Subcutaneous adipose tissue (tissue), 4 donors: ENCODE data around the gene DENND5B. TPM values are rescaled to one million over a fixed set of nuclear protein-coding genes. Genes with fewer than 3 reads are reported as not detected.

Experiments used
- CTCF ChIP-seq: fragments of 450-650 bp; IDR thresholded peaks from one replicate; pipeline ENCODE4 v1.5.1; 2016; ENCODE audit warnings: low read depth, mild to moderate bottlenecking, control low read depth, antibody characterized with exemption, moderate library complexity
- total RNA-seq, 4 donors: library from RNA; depleted of rRNA; stranded (reverse); fragments of >200 nt; gene quantifications; one replicate each; pipeline ENCODE4 v1.1.0, GENCODE V29; 2016

The DENND5B gene
- total RNA-seq, 4 donors from 2014 or later: 11.1 to 19.2 (median 14.0) TPM

GRCh38 chr12:31533470-31533869, 57.5 kb downstream of the DENND5B start:
- TF ChIP-seq CTCF: no peak

- TF ChIP-seq CTCF: no peak
Observed at GRCh38 chr12:31531893-31532292, 59.0 kb downstream of the DENND5B start.

- no peak for TF ChIP-seq CTCF
Observed at GRCh38 chr12:31528095-31528494, 62.8 kb downstream of the DENND5B start.

DNA sequence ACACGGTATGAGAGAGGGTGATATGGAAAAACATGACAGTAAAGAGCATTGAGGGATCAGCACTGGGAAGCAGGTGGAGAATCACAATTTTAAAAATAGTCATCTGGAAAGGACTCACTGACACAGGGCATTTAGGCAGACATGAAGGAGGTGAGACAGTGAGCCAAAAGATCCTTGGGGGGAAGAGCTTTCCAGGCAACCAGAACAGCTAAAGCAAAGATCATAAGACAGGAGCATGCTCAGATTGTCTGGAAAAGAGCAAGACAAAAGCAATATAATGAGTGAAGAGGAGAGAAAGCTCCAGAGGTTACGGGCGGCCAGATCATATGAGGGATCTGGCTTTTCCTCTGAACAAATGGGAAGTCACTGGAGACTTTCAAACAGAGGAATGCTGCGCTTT, 63.9 kb downstream of the DENND5B start:
- no peak for TF ChIP-seq CTCF

- TF ChIP-seq CTCF: no peak
Observed at GRCh38 chr12:31526158-31526546, 64.8 kb downstream of the DENND5B start.

GRCh38 chr12:31525496-31526157, 65.3 kb downstream of the DENND5B start:
- no peak for TF ChIP-seq CTCF

DNA sequence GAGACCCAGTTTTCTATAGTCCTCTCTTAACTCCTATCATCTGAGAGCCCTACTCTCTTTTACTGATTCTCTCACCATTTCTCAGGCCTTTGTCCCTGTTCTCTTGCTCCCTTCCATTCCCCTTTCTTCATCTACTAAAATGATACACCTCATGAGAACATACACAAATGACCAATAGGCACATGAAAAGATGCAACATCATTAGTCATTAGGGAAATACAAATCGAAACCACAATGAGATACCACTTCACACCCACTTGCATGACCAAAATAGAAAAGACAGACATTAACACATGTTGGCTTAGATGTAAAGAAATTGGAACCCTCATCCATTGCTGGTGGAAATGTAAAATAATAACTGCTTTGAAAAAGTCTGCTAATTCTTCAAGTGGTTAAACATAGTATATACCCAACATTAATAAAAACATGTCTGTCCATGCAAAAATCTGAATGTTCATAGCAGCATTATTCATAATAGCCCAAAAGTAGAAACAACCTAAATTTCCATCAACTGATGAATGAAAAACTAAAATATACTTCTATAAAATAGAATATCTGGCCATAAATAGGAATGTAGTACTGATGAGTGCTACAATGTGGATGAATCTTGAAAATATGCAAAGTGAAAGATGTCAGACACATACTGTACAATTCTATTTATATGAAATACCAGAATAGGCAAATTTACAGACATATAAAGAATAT, 66.0 kb downstream of the DENND5B start:
- TF ChIP-seq CTCF: no peak
